Islet of Langerhans (tissue), 1 donor: ENCODE data around the gene SSH2.

Experiments
- FAIRE-seq: peaks from one replicate; lab custom pipeline; 2011; peaks lifted over from hg19 to GRCh38; lab: Jason Lieb, UNC

The SSH2 gene

GRCh38 chr17:29603109-29603674, 326.8 kb downstream of the SSH2 start:
- no peak for FAIRE-seq

GRCh38 chr17:29597361-29598172, 332.5 kb downstream of the SSH2 start:
- FAIRE-seq, result no peak

- FAIRE-seq, result no peak
These were observed 333.2 kb downstream of the SSH2 start for GRCh38 chr17:29596811-29597210.

- no peak for FAIRE-seq
These were observed 333.9 kb downstream of the SSH2 start for GRCh38 chr17:29595943-29596774.

- FAIRE-seq, result no peak
These were observed 334.7 kb downstream of the SSH2 start for GRCh38 chr17:29595107-29595942.

- no peak for FAIRE-seq
These were observed 335.4 kb downstream of the SSH2 start for GRCh38 chr17:29594519-29595090.

- no peak for FAIRE-seq
These were observed 336.2 kb downstream of the SSH2 start for GRCh38 chr17:29593591-29594518.

GRCh38 chr17:29592850-29593551, 337.0 kb downstream of the SSH2 start, which contains the start of gene ANKRD13B:
ANKRD13B (plus strand) TSS chr17:29593132; CDS start chr17:29593622, 490 bp downstream.
- no peak for FAIRE-seq

- no peak for FAIRE-seq
These were observed 338.1 kb downstream of the SSH2 start for GRCh38 chr17:29591737-29592608.

GRCh38 chr17:29591146-29591736, 338.8 kb downstream of the SSH2 start:
- no peak for FAIRE-seq

- no peak for FAIRE-seq
These were observed 339.4 kb downstream of the SSH2 start for GRCh38 chr17:29590411-29591145.

GRCh38 chr17:29589524-29590410, 340.3 kb downstream of the SSH2 start, which contains the start of gene GIT1:
GIT1 (minus strand) TSS chr17:29589648; CDS start chr17:29589378, 270 bp downstream.
- no peak for FAIRE-seq

- FAIRE-seq, result no peak
These were observed 341.2 kb downstream of the SSH2 start for GRCh38 chr17:29588562-29589411.

GRCh38 chr17:29588017-29588561, 341.9 kb downstream of the SSH2 start:
- no peak for FAIRE-seq

- FAIRE-seq, result no peak
These were observed 342.4 kb downstream of the SSH2 start for GRCh38 chr17:29587591-29587990.
